ENCODE measurements around the gene PNKD.

PNKD gene

GRCh38 chr2:218382785-218383184, 112.5 kb downstream of the PNKD start:
- H3K4ac ChIP-seq (ENCODE audit: low read depth, low read length): no peak overlapping the region
- no peak overlapping the region for H3K4me3 ChIP-seq (ENCODE audit: low read depth, low read length)
- H3K14ac ChIP-seq (ENCODE audit: low read length): no peak overlapping the region
- no peak overlapping the region for H3K4me2 ChIP-seq (ENCODE audit: low read length)
- no peaks in the 10 kb centered on the region for H3K27me3 ChIP-seq (ENCODE audit: insufficient read depth, low read length)
- H3K79me2 ChIP-seq (ENCODE audit: control insufficient read depth, insufficient read depth, low read length, poor library complexity): no peaks in the 10 kb centered on the region
- H2AFZ ChIP-seq (ENCODE audit: insufficient read depth, low read length, poor library complexity): no peak overlapping the region
- H3K9ac ChIP-seq (ENCODE audit: low read length): no peak overlapping the region
- H3K9me3 ChIP-seq (ENCODE audit: insufficient read depth, low read depth, low read length): peaks cover 2% of the 10 kb centered on the region
- DNase-seq: no peak
- H2BK12ac ChIP-seq (ENCODE audit: low read length): no peak overlapping the region
- no peak overlapping the region for H4K12ac ChIP-seq (ENCODE audit: low read depth, low read length)
- H3K27ac ChIP-seq (ENCODE audit: low read depth, low read length): no peak overlapping the region
- no peak overlapping the region for H4K8ac ChIP-seq (ENCODE audit: low read depth, low read length)
- H3K23ac ChIP-seq (ENCODE audit: low read length): no peak overlapping the region
- no peak overlapping the region for H2BK120ac ChIP-seq (ENCODE audit: insufficient read depth, low read length, poor library complexity)
- no peaks in the 10 kb centered on the region for H3K36me3 ChIP-seq (ENCODE audit: control insufficient read depth in 1 of 2, insufficient read depth in 2 of 2, low read length in 2 of 2)
- H3K18ac ChIP-seq (ENCODE audit: low read length): no peak overlapping the region
- H3K79me1 ChIP-seq (ENCODE audit: low read length): peaks cover 1% of the 10 kb centered on the region
- H4K91ac ChIP-seq (ENCODE audit: low read depth, low read length): no peak overlapping the region
- no peak overlapping the region for H2AK5ac ChIP-seq (ENCODE audit: low read length)
- H3K4me1 ChIP-seq (ENCODE audit: control insufficient read depth in 1 of 2, insufficient read depth in 2 of 2, low read length in 2 of 2): peaks cover 2% of the 10 kb centered on the region in 2 experiments
- H2BK5ac ChIP-seq (ENCODE audit: low read depth, low read length, poor library complexity): no peak overlapping the region
- no CpG with 5 or more reads among the region's 6 CpGs for WGBS (ENCODE audit: extremely low coverage, insufficient coverage, insufficient read length)

GRCh38 chr2:218383892-218384519, 113.7 kb downstream of the PNKD start:
- H3K23ac ChIP-seq (ENCODE audit: low read length): no peak overlapping the region
- H3K9ac ChIP-seq (ENCODE audit: low read length): no peak overlapping the region
- H2BK12ac ChIP-seq (ENCODE audit: low read length): no peak overlapping the region
- no peak overlapping the region for H4K12ac ChIP-seq (ENCODE audit: low read depth, low read length)
- H2AK5ac ChIP-seq (ENCODE audit: low read length): no peak overlapping the region
- no peak overlapping the region for H3K4ac ChIP-seq (ENCODE audit: low read depth, low read length)
- peaks cover 2% of the 10 kb centered on the region for H3K79me1 ChIP-seq (ENCODE audit: low read length)
- no peak overlapping the region for H3K27ac ChIP-seq (ENCODE audit: low read depth, low read length)
- no peak overlapping the region for H3K14ac ChIP-seq (ENCODE audit: low read length)
- no peak overlapping the region for H2BK120ac ChIP-seq (ENCODE audit: insufficient read depth, low read length, poor library complexity)
- peaks cover 2% of the 10 kb centered on the region for H3K9me3 ChIP-seq (ENCODE audit: insufficient read depth, low read depth, low read length)
- no peaks in the 10 kb centered on the region for H3K36me3 ChIP-seq (ENCODE audit: control insufficient read depth in 1 of 2, insufficient read depth in 2 of 2, low read length in 2 of 2)
- no peaks in the 10 kb centered on the region for H3K27me3 ChIP-seq (ENCODE audit: insufficient read depth, low read length)
- no peak overlapping the region for H4K91ac ChIP-seq (ENCODE audit: low read depth, low read length)
- peaks cover 2 to 3% of the 10 kb centered on the region in 2 experiments for H3K4me1 ChIP-seq (ENCODE audit: control insufficient read depth in 1 of 2, insufficient read depth in 2 of 2, low read length in 2 of 2)
- no peak for DNase-seq
- no peaks in the 10 kb centered on the region for H3K79me2 ChIP-seq (ENCODE audit: control insufficient read depth, insufficient read depth, low read length, poor library complexity)
- H3K18ac ChIP-seq (ENCODE audit: low read length): no peak overlapping the region
- no peak overlapping the region for H3K4me2 ChIP-seq (ENCODE audit: low read length)
- no peak overlapping the region for H2BK5ac ChIP-seq (ENCODE audit: low read depth, low read length, poor library complexity)
- H3K4me3 ChIP-seq (ENCODE audit: low read depth, low read length): no peak overlapping the region
- WGBS (ENCODE audit: extremely low coverage, insufficient coverage, insufficient read length): no CpG with 5 or more reads among the region's 10 CpGs
- H4K8ac ChIP-seq (ENCODE audit: low read depth, low read length): no peak overlapping the region
- H2AFZ ChIP-seq (ENCODE audit: insufficient read depth, low read length, poor library complexity): no peak overlapping the region

- no peak overlapping the region for H3K14ac ChIP-seq (ENCODE audit: low read length)
- no peak overlapping the region for H3K4me3 ChIP-seq (ENCODE audit: low read depth, low read length)
- no peak overlapping the region for H2BK12ac ChIP-seq (ENCODE audit: low read length)
- peaks cover 2% of the 10 kb centered on the region for H3K9me3 ChIP-seq (ENCODE audit: insufficient read depth, low read depth, low read length)
- H3K27ac ChIP-seq (ENCODE audit: low read depth, low read length): no peak overlapping the region
- no peak overlapping the region for H4K91ac ChIP-seq (ENCODE audit: low read depth, low read length)
- H3K23ac ChIP-seq (ENCODE audit: low read length): no peak overlapping the region
- no peak overlapping the region for H2BK120ac ChIP-seq (ENCODE audit: insufficient read depth, low read length, poor library complexity)
- H2BK5ac ChIP-seq (ENCODE audit: low read depth, low read length, poor library complexity): no peak overlapping the region
- H3K18ac ChIP-seq (ENCODE audit: low read length): no peak overlapping the region
- H3K4me1 ChIP-seq (ENCODE audit: control insufficient read depth in 1 of 2, insufficient read depth in 2 of 2, low read length in 2 of 2): peaks cover 2 to 3% of the 10 kb centered on the region in 2 experiments
- H3K36me3 ChIP-seq (ENCODE audit: control insufficient read depth in 1 of 2, insufficient read depth in 2 of 2, low read length in 2 of 2): no peaks in the 10 kb centered on the region
- H3K79me1 ChIP-seq (ENCODE audit: low read length): peaks cover 2% of the 10 kb centered on the region
- no peak overlapping the region for H4K8ac ChIP-seq (ENCODE audit: low read depth, low read length)
- no peak overlapping the region for H3K9ac ChIP-seq (ENCODE audit: low read length)
- no peak overlapping the region for H4K12ac ChIP-seq (ENCODE audit: low read depth, low read length)
- no peaks in the 10 kb centered on the region for H3K79me2 ChIP-seq (ENCODE audit: control insufficient read depth, insufficient read depth, low read length, poor library complexity)
- H3K4me2 ChIP-seq (ENCODE audit: low read length): no peak overlapping the region
- H3K27me3 ChIP-seq (ENCODE audit: insufficient read depth, low read length): no peaks in the 10 kb centered on the region
- WGBS (ENCODE audit: extremely low coverage, insufficient coverage, insufficient read length): no CpG with 5 or more reads among the region's 9 CpGs
- DNase-seq: no peak
- no peak overlapping the region for H2AFZ ChIP-seq (ENCODE audit: insufficient read depth, low read length, poor library complexity)
- no peak overlapping the region for H3K4ac ChIP-seq (ENCODE audit: low read depth, low read length)
- H2AK5ac ChIP-seq (ENCODE audit: low read length): no peak overlapping the region
Measured at GRCh38 chr2:218384975-218385374, 114.7 kb downstream of the PNKD start.

- no peak overlapping the region for H3K18ac ChIP-seq (ENCODE audit: low read length)
- H3K9me3 ChIP-seq (ENCODE audit: insufficient read depth, low read depth, low read length): peaks cover 2% of the 10 kb centered on the region
- no peak overlapping the region for H3K4me3 ChIP-seq (ENCODE audit: low read depth, low read length)
- H3K79me1 ChIP-seq (ENCODE audit: low read length): peaks cover 2% of the 10 kb centered on the region
- no peak overlapping the region for H3K23ac ChIP-seq (ENCODE audit: low read length)
- H4K91ac ChIP-seq (ENCODE audit: low read depth, low read length): no peak overlapping the region
- H3K9ac ChIP-seq (ENCODE audit: low read length): no peak overlapping the region
- no peak overlapping the region for H3K4ac ChIP-seq (ENCODE audit: low read depth, low read length)
- H4K12ac ChIP-seq (ENCODE audit: low read depth, low read length): no peak overlapping the region
- no peak overlapping the region for H3K27ac ChIP-seq (ENCODE audit: low read depth, low read length)
- H3K4me2 ChIP-seq (ENCODE audit: low read length): no peak overlapping the region
- no peak overlapping the region for H2AFZ ChIP-seq (ENCODE audit: insufficient read depth, low read length, poor library complexity)
- H3K79me2 ChIP-seq (ENCODE audit: control insufficient read depth, insufficient read depth, low read length, poor library complexity): no peaks in the 10 kb centered on the region
- no peak overlapping the region for H4K8ac ChIP-seq (ENCODE audit: low read depth, low read length)
- H2AK5ac ChIP-seq (ENCODE audit: low read length): no peak overlapping the region
- no peak overlapping the region for H2BK5ac ChIP-seq (ENCODE audit: low read depth, low read length, poor library complexity)
- H2BK120ac ChIP-seq (ENCODE audit: insufficient read depth, low read length, poor library complexity): no peak overlapping the region
- no peak overlapping the region for H3K14ac ChIP-seq (ENCODE audit: low read length)
- no peak overlapping the region for H2BK12ac ChIP-seq (ENCODE audit: low read length)
- no peaks in the 10 kb centered on the region for H3K27me3 ChIP-seq (ENCODE audit: insufficient read depth, low read length)
- no CpG with 5 or more reads among the region's 23 CpGs for WGBS (ENCODE audit: extremely low coverage, insufficient coverage, insufficient read length)
- no peaks in the 10 kb centered on the region for H3K36me3 ChIP-seq (ENCODE audit: control insufficient read depth in 1 of 2, insufficient read depth in 2 of 2, low read length in 2 of 2)
- peaks cover 2 to 3% of the 10 kb centered on the region in 2 experiments for H3K4me1 ChIP-seq (ENCODE audit: control insufficient read depth in 1 of 2, insufficient read depth in 2 of 2, low read length in 2 of 2)
- DNase-seq: no peak
Measured at GRCh38 chr2:218386505-218387368, 116.4 kb downstream of the PNKD start.
